ENCODE data around the gene LMF1.

GRCh38 chr16:976389-976931, 5.7 kb upstream of the LMF1 start:
- TF ChIP-seq POLR2A (IDR thresholded peaks at IDR 0.05) (no peak), CTCF (IDR thresholded peaks at IDR 0.05) (no peak)
